ENCODE results near the gene KCNH3. TPM values are rescaled to one million over a fixed set of nuclear protein-coding genes. Genes with fewer than 3 reads are reported as not detected.

KCNH3 gene
- total and polyA plus RNA-seq, 4 donors, result 0.07 to 0.24 (median 0.19) TPM; not detected in 1

- Histone ChIP-seq H3K36me3 (ENCODE audit: control insufficient read depth in 4 of 4, insufficient read depth in 3 of 4, low read depth in 1 of 4, low read length in 3 of 4) (peaks cover 0 to 4% (median 0%) of the 10 kb centered on the region in 4 donors), H3K9ac (ENCODE audit: low read depth in 1 of 2, low read length in 2 of 2) (no peak overlapping the region), H3K27me3 (ENCODE audit: control insufficient read depth in 4 of 4, insufficient read depth in 4 of 4, low read length in 3 of 4) (no peaks in the 10 kb centered on the region), H3K4me3 (ENCODE audit: low read depth in 1 of 3, low read length in 3 of 3) (no peak overlapping the region), H3K27ac (ENCODE audit: low read depth in 1 of 2, low read length in 2 of 2) (no peak overlapping the region), H3K4me1 (ENCODE audit: control insufficient read depth in 4 of 4, insufficient read depth in 4 of 4, low read length in 3 of 4) (peaks cover 0 to 16% (median 10%) of the 10 kb centered on the region in 4 donors), H3K9me3 (ENCODE audit: control insufficient read depth in 4 of 4, low read length in 3 of 4) (no peaks in the 10 kb centered on the region)
- DNase-seq (ENCODE audit: low spot score), result no peak
- no peak for TF ChIP-seq HNF4G (IDR thresholded peaks at IDR 0.05)
- 93% methylated on average over 2 of the region's 2 CpGs for WGBS
These were observed 19.8 kb upstream of the KCNH3 start for GRCh38 chr12:49518914-49519573.

GRCh38 chr12:49519574-49519936, 19.3 kb upstream of the KCNH3 start:
- H3K9ac ChIP-seq (ENCODE audit: low read depth in 1 of 2, low read length in 2 of 2), result no peak overlapping the region
- 92% methylated on average over 5 of the region's 5 CpGs for WGBS
- DNase-seq (ENCODE audit: low spot score), result no peak
- H3K4me1 ChIP-seq (ENCODE audit: control insufficient read depth in 4 of 4, insufficient read depth in 4 of 4, low read length in 3 of 4), result peaks cover 0 to 13% (median 10%) of the 10 kb centered on the region in 4 donors
- TF ChIP-seq RXRA (IDR thresholded peaks at IDR 0.05), result no peak
- TF ChIP-seq, protein P1, sequence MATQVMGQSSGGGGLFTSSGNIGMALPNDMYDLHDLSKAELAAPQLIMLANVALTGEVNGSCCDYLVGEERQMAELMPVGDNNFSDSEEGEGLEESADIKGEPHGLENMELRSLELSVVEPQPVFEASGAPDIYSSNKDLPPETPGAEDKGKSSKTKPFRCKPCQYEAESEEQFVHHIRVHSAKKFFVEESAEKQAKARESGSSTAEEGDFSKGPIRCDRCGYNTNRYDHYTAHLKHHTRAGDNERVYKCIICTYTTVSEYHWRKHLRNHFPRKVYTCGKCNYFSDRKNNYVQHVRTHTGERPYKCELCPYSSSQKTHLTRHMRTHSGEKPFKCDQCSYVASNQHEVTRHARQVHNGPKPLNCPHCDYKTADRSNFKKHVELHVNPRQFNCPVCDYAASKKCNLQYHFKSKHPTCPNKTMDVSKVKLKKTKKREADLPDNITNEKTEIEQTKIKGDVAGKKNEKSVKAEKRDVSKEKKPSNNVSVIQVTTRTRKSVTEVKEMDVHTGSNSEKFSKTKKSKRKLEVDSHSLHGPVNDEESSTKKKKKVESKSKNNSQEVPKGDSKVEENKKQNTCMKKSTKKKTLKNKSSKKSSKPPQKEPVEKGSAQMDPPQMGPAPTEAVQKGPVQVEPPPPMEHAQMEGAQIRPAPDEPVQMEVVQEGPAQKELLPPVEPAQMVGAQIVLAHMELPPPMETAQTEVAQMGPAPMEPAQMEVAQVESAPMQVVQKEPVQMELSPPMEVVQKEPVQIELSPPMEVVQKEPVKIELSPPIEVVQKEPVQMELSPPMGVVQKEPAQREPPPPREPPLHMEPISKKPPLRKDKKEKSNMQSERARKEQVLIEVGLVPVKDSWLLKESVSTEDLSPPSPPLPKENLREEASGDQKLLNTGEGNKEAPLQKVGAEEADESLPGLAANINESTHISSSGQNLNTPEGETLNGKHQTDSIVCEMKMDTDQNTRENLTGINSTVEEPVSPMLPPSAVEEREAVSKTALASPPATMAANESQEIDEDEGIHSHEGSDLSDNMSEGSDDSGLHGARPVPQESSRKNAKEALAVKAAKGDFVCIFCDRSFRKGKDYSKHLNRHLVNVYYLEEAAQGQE (IDR thresholded peaks at IDR 0.05), result no peak
- no peak for TF ChIP-seq HNF4A (conservative IDR thresholded peaks at IDR 0.05)
- no peak for TF ChIP-seq GABPA (IDR thresholded peaks at IDR 0.05 in 1 of 2, conservative IDR thresholded peaks at IDR 0.05 in 1 of 2)
- TF ChIP-seq, protein P2, sequence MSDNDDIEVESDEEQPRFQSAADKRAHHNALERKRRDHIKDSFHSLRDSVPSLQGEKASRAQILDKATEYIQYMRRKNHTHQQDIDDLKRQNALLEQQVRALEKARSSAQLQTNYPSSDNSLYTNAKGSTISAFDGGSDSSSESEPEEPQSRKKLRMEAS (IDR thresholded peaks at IDR 0.05), result no peak
- TF ChIP-seq CTCF (IDR thresholded peaks at IDR 0.05; ENCODE audit: low read depth, low read length, missing input control), result no peak
- no peak for TF ChIP-seq YY1 (IDR thresholded peaks at IDR 0.05)
- TF ChIP-seq RAD21 (IDR thresholded peaks at IDR 0.05), result no peak
- no peak for TF ChIP-seq FOXA2 (IDR thresholded peaks at IDR 0.05)
- no peak for TF ChIP-seq HNF4G (IDR thresholded peaks at IDR 0.05)
- TF ChIP-seq SP1 (IDR thresholded peaks at IDR 0.05), result no peak
- no peak for TF ChIP-seq ZBTB33 (IDR thresholded peaks at IDR 0.05)
- TF ChIP-seq NR2F2 (IDR thresholded peaks at IDR 0.05), result no peak
- TF ChIP-seq EGR1 (IDR thresholded peaks at IDR 0.05; ENCODE audit: low read depth in 2 of 2), result no peak
- TF ChIP-seq ATF3 (IDR thresholded peaks at IDR 0.05), result no peak
- no peak for TF ChIP-seq JUND (IDR thresholded peaks at IDR 0.05)
- no peak for TF ChIP-seq TAF1 (conservative IDR thresholded peaks at IDR 0.05)
- no peak for TF ChIP-seq FOXA1 (IDR thresholded peaks at IDR 0.05)
- H3K27me3 ChIP-seq (ENCODE audit: control insufficient read depth in 4 of 4, insufficient read depth in 4 of 4, low read length in 3 of 4), result no peaks in the 10 kb centered on the region
- H3K9me3 ChIP-seq (ENCODE audit: control insufficient read depth in 4 of 4, low read length in 3 of 4), result no peaks in the 10 kb centered on the region
- no peak overlapping the region for H3K4me3 ChIP-seq (ENCODE audit: low read depth in 1 of 3, low read length in 3 of 3)
- H3K36me3 ChIP-seq (ENCODE audit: control insufficient read depth in 4 of 4, insufficient read depth in 3 of 4, low read depth in 1 of 4, low read length in 3 of 4), result peaks cover 0 to 4% (median under 1%) of the 10 kb centered on the region in 4 donors
- H3K27ac ChIP-seq (ENCODE audit: low read depth in 1 of 2, low read length in 2 of 2), result no peak overlapping the region
